Gastroesophageal sphincter (tissue), 3 donors: ENCODE results near the gene MFAP1.

ENCODE experiments used
- EP300 ChIP-seq: sonication (generic); formaldehyde crosslinking; IDR thresholded peaks from one replicate; pipeline ENCODE4 v1.6.1; 2017; ENCODE audit warnings: antibody characterized with exemption, mild to moderate bottlenecking
- POLR2A ChIP-seq, 2 donors: fragments of 450-650 bp; IDR thresholded peaks; one replicate each; pipeline ENCODE4 v1.6.1; 2017; ENCODE audit warnings: antibody characterized with exemption in 2 of 2, mild to moderate bottlenecking in 2 of 2, moderate library complexity in 1 of 2
- POLR2AphosphoS5 ChIP-seq: sonication (generic); formaldehyde crosslinking; IDR thresholded peaks from one replicate; pipeline ENCODE4 v1.6.1; 2017; ENCODE audit warnings: antibody characterized with exemption
- TF ChIP-seq, protein P1 (sequence below), 4 experiments: fragments of 200-600 bp in 2 of 4; fragments of 450-650 bp in 2 of 4; sonication (generic) in 1 of 4; IDR thresholded peaks; one replicate each; pipeline ENCODE4 v1.5.1; 2017 to 2019; ENCODE audit warnings: antibody characterized with exemption in 4 of 4, mild to moderate bottlenecking in 2 of 4, moderate library complexity in 2 of 4

DNA sequence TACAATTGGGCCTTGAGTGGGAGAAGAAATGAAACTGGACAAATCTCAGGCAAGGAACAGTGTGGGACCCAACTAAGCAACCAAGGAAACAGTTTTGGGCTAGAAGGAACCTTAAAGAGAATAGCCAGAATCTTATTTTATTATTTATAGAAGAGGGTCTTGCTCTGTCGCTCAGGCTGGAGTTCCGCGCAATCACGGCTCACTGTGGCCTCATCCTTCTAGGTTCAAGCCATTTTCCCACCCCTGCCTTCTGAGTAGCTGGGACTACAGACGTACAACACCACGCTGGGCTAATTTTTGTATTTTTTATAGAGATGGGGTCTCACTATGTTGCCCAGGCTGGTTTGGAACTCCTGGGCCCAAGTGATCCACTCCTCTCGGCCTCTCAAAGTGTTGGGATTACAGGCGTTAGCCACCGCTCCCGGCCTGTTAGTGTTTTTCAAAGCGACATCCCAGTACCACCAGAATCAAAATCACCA is 1.6 kb upstream of the MFAP1 start:
- TF ChIP-seq, protein P1, sequence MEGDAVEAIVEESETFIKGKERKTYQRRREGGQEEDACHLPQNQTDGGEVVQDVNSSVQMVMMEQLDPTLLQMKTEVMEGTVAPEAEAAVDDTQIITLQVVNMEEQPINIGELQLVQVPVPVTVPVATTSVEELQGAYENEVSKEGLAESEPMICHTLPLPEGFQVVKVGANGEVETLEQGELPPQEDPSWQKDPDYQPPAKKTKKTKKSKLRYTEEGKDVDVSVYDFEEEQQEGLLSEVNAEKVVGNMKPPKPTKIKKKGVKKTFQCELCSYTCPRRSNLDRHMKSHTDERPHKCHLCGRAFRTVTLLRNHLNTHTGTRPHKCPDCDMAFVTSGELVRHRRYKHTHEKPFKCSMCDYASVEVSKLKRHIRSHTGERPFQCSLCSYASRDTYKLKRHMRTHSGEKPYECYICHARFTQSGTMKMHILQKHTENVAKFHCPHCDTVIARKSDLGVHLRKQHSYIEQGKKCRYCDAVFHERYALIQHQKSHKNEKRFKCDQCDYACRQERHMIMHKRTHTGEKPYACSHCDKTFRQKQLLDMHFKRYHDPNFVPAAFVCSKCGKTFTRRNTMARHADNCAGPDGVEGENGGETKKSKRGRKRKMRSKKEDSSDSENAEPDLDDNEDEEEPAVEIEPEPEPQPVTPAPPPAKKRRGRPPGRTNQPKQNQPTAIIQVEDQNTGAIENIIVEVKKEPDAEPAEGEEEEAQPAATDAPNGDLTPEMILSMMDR (IDR thresholded peaks at IDR 0.05): no peak
- TF ChIP-seq EP300 (no peak), POLR2A (IDR thresholded peaks at IDR 0.05) (no peak), POLR2AphosphoS5 (no peak)
